Measurements from ENCODE around the gene CORO7.

CORO7 gene

DNA sequence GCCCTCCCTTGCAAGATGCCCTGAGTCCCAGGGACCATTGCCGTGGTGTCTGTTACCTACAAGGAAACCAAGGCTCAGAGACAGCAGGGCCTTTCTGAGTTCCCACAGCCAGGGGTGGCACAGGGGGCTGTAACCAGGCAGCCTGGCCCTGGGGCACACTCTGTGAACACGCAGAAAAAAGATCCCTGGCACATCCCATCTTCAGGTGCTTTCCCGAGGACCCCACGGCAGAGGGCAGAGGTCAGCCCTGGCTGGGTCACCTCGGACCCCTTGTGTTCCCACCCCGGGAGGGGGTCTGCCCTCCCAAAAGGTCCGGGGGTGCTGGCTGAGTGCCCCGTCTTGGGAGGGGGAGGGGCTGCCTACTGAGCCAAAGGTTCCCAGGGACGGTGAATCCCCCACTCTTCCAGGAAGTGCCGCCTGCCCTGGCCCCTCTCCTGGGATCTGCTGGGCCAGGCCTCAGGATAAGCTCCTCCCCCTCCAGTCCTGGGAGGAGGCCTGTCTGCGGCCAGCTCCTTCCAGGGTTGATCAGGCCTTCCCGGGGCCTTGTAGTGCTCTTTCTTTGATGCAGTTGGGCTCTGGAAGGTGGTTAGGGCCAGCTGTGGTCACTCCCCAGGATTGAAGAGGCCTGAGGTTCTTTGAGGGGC is 92.4 kb downstream of the CORO7 start:
- TF ChIP-seq, protein P1, sequence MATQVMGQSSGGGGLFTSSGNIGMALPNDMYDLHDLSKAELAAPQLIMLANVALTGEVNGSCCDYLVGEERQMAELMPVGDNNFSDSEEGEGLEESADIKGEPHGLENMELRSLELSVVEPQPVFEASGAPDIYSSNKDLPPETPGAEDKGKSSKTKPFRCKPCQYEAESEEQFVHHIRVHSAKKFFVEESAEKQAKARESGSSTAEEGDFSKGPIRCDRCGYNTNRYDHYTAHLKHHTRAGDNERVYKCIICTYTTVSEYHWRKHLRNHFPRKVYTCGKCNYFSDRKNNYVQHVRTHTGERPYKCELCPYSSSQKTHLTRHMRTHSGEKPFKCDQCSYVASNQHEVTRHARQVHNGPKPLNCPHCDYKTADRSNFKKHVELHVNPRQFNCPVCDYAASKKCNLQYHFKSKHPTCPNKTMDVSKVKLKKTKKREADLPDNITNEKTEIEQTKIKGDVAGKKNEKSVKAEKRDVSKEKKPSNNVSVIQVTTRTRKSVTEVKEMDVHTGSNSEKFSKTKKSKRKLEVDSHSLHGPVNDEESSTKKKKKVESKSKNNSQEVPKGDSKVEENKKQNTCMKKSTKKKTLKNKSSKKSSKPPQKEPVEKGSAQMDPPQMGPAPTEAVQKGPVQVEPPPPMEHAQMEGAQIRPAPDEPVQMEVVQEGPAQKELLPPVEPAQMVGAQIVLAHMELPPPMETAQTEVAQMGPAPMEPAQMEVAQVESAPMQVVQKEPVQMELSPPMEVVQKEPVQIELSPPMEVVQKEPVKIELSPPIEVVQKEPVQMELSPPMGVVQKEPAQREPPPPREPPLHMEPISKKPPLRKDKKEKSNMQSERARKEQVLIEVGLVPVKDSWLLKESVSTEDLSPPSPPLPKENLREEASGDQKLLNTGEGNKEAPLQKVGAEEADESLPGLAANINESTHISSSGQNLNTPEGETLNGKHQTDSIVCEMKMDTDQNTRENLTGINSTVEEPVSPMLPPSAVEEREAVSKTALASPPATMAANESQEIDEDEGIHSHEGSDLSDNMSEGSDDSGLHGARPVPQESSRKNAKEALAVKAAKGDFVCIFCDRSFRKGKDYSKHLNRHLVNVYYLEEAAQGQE (IDR thresholded peaks at IDR 0.05; ENCODE audit: insufficient read depth in 1 of 2, low read depth in 2 of 2, low read length in 2 of 2), result no peak
- TF ChIP-seq SIN3A (IDR thresholded peaks at IDR 0.05; ENCODE audit: borderline replicate concordance, insufficient read depth, low read length), result no peak
- TF ChIP-seq FOXP2 (optimal IDR thresholded peaks at IDR 0.05; ENCODE audit: borderline replicate concordance, extremely low read depth, extremely low read length, insufficient read depth), result no peak
- no peak for TF ChIP-seq POLR2AphosphoS5 (IDR thresholded peaks at IDR 0.05; ENCODE audit: low read depth, low read length)
- no peak for TF ChIP-seq TAF1 (IDR thresholded peaks at IDR 0.05; ENCODE audit: borderline replicate concordance, insufficient read depth, low read length)

DNA sequence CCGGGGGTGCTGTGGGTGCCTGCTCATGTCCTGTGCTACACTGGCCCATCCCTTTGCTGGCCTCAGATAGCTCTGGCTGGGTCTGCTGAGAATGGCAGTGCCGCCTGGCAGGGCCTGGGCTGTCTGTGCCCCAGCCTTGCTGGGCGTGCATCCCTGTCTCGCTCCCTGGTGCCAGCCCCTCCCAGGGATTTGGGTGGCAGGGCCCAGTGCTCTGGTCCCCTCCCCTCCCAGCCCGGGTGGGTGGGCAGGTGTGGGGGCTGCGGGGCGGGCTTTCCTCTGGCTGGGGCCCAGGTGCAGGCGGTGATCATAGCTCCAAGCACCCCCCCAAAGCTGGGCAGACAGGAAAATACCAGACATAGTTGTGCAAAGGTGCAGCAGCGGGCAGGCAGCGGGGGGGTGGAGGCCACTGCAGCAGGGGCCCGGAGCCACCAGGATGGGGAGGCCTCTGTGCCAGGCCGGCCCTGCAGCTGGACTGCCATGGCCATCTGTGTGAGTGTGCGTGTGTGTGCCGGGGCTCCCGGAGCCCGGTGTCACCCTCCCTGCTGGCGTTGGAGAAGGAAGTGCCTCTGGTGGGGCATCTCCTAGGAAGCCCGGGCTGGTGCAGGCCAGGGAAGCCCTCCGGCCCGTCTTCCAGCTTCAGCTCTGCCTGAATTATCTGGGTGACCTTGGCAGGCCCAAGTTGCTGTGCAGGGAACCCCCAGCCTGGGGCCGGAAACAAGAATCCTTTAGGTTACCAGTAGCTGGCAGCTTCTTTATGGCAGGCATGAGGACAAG is 93.1 kb downstream of the CORO7 start:
- TF ChIP-seq FOXP2 (optimal IDR thresholded peaks at IDR 0.05; ENCODE audit: borderline replicate concordance, extremely low read depth, extremely low read length, insufficient read depth) (no peak), POLR2AphosphoS5 (IDR thresholded peaks at IDR 0.05; ENCODE audit: low read depth, low read length) (no peak), TAF1 (IDR thresholded peaks at IDR 0.05; ENCODE audit: borderline replicate concordance, insufficient read depth, low read length) (no peak), SIN3A (IDR thresholded peaks at IDR 0.05; ENCODE audit: borderline replicate concordance, insufficient read depth, low read length) (no peak)
- TF ChIP-seq, protein P1 (IDR thresholded peaks at IDR 0.05; ENCODE audit: insufficient read depth in 1 of 2, low read depth in 2 of 2, low read length in 2 of 2), result no peak

DNA sequence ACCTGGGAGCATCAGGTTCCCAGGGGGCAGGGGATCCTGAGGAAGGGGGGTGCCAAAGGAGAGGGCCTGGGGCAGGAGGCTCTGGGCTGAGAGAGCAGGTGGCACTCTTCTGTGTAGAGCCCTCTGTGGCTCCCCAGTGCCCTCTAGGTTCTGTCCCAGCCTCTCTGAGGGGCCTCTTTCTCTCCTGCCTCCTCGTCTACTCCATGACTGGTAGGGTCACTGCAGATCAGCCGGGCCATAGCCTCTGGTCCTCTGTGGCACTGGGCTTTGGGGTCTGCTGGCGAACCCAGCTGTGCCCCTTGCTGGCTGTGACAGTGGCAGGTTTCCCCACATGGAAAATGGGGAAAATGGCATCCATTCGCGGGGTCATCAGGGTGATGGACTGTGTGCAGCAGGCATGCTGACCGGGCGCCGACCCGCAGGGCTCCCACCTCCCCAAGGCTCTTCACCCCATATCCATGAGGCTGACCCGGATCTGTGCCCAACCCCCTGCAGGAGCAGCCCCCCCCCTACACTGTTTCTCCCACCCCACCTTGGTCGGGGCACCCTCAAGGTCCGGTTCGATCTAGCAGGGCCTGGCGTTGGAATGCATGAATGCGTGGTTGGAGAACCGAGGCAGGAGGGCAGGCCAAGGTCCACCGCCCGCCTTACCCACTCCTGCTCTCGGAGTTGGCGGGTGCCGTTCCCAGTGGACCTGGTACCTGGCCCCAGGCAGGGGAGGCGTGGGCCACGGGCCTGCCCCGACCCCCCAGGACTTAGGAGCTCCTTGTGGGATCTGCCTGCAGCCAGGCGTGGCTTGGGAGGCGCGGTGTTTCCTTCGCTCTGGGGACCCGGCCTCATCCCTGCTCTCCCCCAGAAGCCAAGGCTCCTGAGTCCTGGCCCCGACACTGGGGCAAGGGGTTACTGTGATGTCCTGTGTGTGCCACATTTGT is 94.0 kb downstream of the CORO7 start:
- TF ChIP-seq, protein P1 (IDR thresholded peaks at IDR 0.05; ENCODE audit: insufficient read depth in 1 of 2, low read depth in 2 of 2, low read length in 2 of 2), result no peak
- TF ChIP-seq FOXP2 (optimal IDR thresholded peaks at IDR 0.05; ENCODE audit: borderline replicate concordance, extremely low read depth, extremely low read length, insufficient read depth) (no peak), SIN3A (IDR thresholded peaks at IDR 0.05; ENCODE audit: borderline replicate concordance, insufficient read depth, low read length) (no peak)

DNA sequence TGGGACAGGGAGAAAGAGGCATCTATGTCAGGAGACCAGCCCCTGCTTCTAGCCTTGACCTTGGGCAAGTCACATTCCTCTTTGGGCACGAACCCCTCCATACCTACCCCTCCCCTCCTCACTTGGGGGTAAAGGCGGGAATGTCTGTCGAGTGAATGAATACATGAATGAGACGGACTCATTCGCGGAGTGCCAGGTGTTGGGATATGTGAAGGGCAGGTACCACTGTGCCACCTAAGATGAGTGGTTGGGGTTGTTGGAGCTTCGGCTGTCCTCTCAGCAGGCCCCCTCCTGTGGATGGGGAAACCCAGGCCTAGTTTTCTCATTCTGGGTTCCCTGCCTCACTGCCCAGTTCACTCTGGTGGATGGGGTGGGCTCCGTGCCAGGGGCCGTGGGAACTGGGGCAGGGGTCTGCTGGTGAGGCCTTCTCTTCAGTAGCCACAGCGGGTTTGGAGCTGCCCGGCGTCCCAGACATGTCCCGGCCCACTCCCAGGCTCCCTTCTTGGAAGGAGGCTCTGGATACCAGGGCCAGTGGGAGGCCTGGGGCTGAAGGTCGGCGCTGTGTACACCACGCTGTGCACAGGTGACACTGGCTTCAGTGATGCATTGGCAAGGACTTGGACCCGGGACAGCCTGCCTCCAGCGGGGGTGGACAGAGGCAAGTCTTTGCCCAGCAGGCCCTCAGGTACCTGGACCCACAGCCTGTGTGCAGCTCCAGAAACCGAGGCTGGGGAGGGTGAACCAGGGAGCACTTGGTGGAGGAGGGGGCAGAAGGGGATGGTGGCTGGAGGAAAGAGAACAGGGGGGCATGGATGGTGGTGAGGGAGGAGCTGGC is 94.9 kb downstream of the CORO7 start:
- TF ChIP-seq, protein P1 (IDR thresholded peaks at IDR 0.05; ENCODE audit: insufficient read depth in 1 of 2, low read depth in 2 of 2, low read length in 2 of 2), result no peak
- TF ChIP-seq TAF1 (IDR thresholded peaks at IDR 0.05; ENCODE audit: borderline replicate concordance, insufficient read depth, low read length), result no peak
- no peak for TF ChIP-seq POLR2AphosphoS5 (IDR thresholded peaks at IDR 0.05; ENCODE audit: low read depth, low read length)
- TF ChIP-seq FOXP2 (optimal IDR thresholded peaks at IDR 0.05; ENCODE audit: borderline replicate concordance, extremely low read depth, extremely low read length, insufficient read depth), result no peak
- TF ChIP-seq SIN3A (IDR thresholded peaks at IDR 0.05; ENCODE audit: borderline replicate concordance, insufficient read depth, low read length), result no peak

Measured in PFSK-1 (cell line).